ENCODE data around the gene CELSR1.

CELSR1 gene

GRCh38 chr22:46454504-46455269 is 82.7 kb downstream of the CELSR1 start:
- no peak for TF ChIP-seq CTCF (IDR thresholded peaks at IDR 0.05; ENCODE audit: low read depth, low read length, missing control alignments)
- H3K4me3 ChIP-seq (replicated peaks; ENCODE audit: low read depth, low read length) = no peak overlapping the region
- no peak for DNase-seq (ENCODE audit: extremely low read depth, low read depth)

- no peak for TF ChIP-seq CTCF (IDR thresholded peaks at IDR 0.05; ENCODE audit: low read depth, low read length, missing control alignments)
These were observed 83.5 kb downstream of the CELSR1 start for GRCh38 chr22:46453829-46454503.

GRCh38 chr22:46453006-46453828 is 84.2 kb downstream of the CELSR1 start:
- no peak for TF ChIP-seq CTCF (IDR thresholded peaks at IDR 0.05; ENCODE audit: low read depth, low read length, missing control alignments)
- H3K4me3 ChIP-seq (replicated peaks; ENCODE audit: low read depth, low read length) = no peak overlapping the region
- DNase-seq (ENCODE audit: extremely low read depth, low read depth) = no peak

More at GRCh38 chr22:46453829-46454503, 83.5 kb downstream of the CELSR1 start:
- no peak for DNase-seq (ENCODE audit: extremely low read depth, low read depth)
- no peak overlapping the region for H3K4me3 ChIP-seq (replicated peaks; ENCODE audit: low read depth, low read length)

- no peak for DNase-seq (ENCODE audit: extremely low read depth, low read depth)
- no peak for TF ChIP-seq CTCF (IDR thresholded peaks at IDR 0.05; ENCODE audit: low read depth, low read length, missing control alignments)
- no peak overlapping the region for H3K4me3 ChIP-seq (replicated peaks; ENCODE audit: low read depth, low read length)
These were observed 85.0 kb downstream of the CELSR1 start for GRCh38 chr22:46452195-46453005.

- TF ChIP-seq CTCF (IDR thresholded peaks at IDR 0.05; ENCODE audit: low read depth, low read length, missing control alignments) = no peak
These were observed 85.7 kb downstream of the CELSR1 start for GRCh38 chr22:46451741-46452140.

GRCh38 chr22:46450931-46451561 is 86.4 kb downstream of the CELSR1 start:
- no peak for TF ChIP-seq CTCF (IDR thresholded peaks at IDR 0.05; ENCODE audit: low read depth, low read length, missing control alignments)
- DNase-seq (ENCODE audit: extremely low read depth, low read depth) = no peak
- no peak overlapping the region for H3K4me3 ChIP-seq (replicated peaks; ENCODE audit: low read depth, low read length)

More at GRCh38 chr22:46451741-46452140, 85.7 kb downstream of the CELSR1 start:
- no peak overlapping the region for H3K4me3 ChIP-seq (replicated peaks; ENCODE audit: low read depth, low read length)
- DNase-seq (ENCODE audit: extremely low read depth, low read depth) = no peak
